H7 (cell line): ENCODE data around the gene TUBE1. TPM values are rescaled to one million over a fixed set of nuclear protein-coding genes. Genes with fewer than 3 reads are reported as not detected.

ENCODE experiments used
- DNase-seq: peaks from one replicate; pipeline ENCODE4 v3.0.0; 2012
- H3K27me3 ChIP-seq: 2 replicates; pipeline ENCODE4 v1.6.0; 2011; ENCODE audit warnings: mild to moderate bottlenecking, low read length; ENCODE audit not compliant: control insufficient read depth, insufficient read depth
- H3K36me3 ChIP-seq: replicated peaks from 2 replicates; pipeline ENCODE4 v1.5.1; 2011; ENCODE audit warnings: low read length; ENCODE audit not compliant: control insufficient read depth, insufficient read depth
- H3K4me3 ChIP-seq: 2 replicates; pipeline ENCODE4 v1.5.1; 2011; ENCODE audit warnings: low read depth, mild to moderate bottlenecking, control low read depth, low read length, moderate library complexity; ENCODE audit not compliant: insufficient read depth
- total RNA-seq: library from RNA; depleted of rRNA; stranded (reverse); fragments of >200 nt; shearing (Covaris generic); gene quantifications from 2 replicates; pipeline ENCODE4 v1.2.3, GENCODE V29; 2014

Gene TUBE1
- total RNA-seq, 1 experiment from 2014 or later: 24.3 TPM

DNA sequence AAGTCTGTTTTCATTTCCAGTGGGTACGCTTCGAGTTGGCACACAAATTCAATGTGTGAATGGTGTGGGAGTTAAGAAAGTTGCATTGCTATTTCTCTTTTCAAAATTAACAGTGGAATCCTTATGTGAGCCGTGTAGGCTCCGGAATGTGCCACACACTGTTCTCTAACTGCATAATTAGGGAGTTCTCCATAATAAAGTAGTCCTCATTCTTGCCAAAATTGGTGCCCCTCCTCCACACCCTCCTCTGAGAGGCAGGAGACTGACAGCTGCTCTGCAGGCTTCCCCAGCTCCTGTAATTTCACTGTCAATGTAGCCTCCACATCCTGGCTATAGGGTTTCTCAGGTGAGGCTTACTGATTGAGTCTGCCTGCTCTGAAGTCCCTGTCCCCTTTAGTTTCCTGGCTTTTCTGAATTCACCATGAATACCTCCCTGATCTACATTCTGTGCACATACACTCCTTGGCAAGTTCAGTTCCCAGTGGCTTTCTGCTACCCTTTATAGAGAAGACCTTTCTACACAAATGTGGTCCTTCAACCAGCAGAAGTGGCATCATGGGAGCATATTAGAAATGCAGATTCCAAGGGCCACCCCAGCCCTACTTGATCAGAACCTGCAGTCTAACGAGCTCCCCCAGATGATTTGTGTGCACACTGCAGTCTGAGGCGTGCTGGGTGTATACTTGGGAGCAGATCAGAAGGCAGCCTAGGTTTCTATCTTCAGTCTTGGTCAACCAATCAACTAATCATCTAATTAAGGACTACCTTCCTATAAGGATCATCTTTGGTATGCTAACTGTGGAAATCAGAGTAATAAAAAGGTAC is 53.3 kb downstream of the TUBE1 start:
- DNase-seq: no peak
- Histone ChIP-seq H3K27me3 (no peaks in the 10 kb centered on the region), H3K4me3 (no peak overlapping the region), H3K36me3 (no peaks in the 10 kb centered on the region)

DNA sequence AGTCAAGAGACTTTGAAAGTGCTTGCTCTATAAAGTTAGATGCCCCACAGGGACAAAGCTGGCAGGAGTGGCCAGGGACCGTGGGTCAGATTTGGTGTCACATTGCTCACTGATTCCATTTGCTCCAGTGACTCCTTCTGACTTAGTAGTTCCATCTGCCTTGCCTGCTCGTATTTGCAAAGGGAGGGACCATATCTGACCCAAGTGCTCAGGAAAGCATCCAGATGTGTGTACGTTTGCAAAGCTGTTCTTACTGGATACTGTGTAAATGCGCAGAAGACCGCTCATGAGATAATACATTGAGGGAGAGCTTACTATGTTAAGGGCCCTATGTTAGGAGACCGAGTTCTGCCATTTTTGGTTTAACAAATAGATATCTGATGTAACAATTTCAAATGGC is 54.6 kb downstream of the TUBE1 start:
- Histone ChIP-seq H3K4me3 (no peak overlapping the region), H3K27me3 (no peaks in the 10 kb centered on the region), H3K36me3 (no peaks in the 10 kb centered on the region)
- no peak for DNase-seq

GRCh38 chr6:112031960-112032359 is 55.3 kb downstream of the TUBE1 start:
- Histone ChIP-seq H3K27me3 (no peaks in the 10 kb centered on the region), H3K36me3 (no peaks in the 10 kb centered on the region), H3K4me3 (no peak overlapping the region)
- no peak for DNase-seq

- no peak for DNase-seq
- H3K4me3 ChIP-seq: no peak overlapping the region
- no peaks in the 10 kb centered on the region for H3K36me3 ChIP-seq
- no peaks in the 10 kb centered on the region for H3K27me3 ChIP-seq
Measured at GRCh38 chr6:112030961-112031660, 56.2 kb downstream of the TUBE1 start.

DNA sequence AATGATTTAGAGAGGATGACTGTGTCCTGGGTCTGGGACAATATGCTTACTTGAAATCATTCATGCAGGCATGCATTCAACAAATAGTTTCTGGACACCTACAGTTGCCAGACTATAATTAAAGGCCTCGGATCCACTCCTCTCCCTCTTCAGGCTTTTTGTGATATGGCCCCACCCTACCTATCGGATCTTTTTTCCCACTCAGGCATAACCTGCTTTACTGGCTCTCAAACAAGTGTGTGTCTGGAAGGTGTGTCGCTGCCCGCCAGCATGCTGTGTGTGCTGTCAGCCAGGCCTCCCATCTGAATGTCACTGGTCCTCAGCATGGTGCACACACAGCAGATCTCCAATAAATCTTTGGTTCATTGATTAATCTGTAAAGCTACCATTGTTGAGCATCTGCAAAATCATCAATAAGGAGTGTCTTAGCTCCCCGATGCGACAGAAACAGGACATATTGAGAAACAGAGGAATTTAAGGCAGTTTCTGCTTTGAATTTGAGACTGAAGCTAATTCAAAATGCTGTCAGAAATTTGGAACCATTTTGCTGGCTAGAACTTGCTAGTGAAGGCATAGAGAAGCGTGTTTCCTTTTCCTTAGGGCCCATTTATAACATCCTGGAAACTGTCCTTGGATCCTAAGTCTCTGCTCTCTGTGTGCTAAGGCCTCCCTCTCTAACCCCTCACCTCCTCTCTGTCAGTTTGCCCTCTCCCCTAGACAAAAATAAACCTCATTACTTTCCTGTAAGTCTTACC is 56.9 kb downstream of the TUBE1 start:
- no peak overlapping the region for H3K4me3 ChIP-seq
- no peaks in the 10 kb centered on the region for H3K36me3 ChIP-seq
- no peak for DNase-seq
- no peaks in the 10 kb centered on the region for H3K27me3 ChIP-seq

- Histone ChIP-seq H3K27me3 (no peaks in the 10 kb centered on the region), H3K36me3 (no peaks in the 10 kb centered on the region), H3K4me3 (no peak overlapping the region)
- DNase-seq: peak; percentile 60
Measured at GRCh38 chr6:112029045-112029822, 58.0 kb downstream of the TUBE1 start.

GRCh38 chr6:112027942-112028674 is 59.2 kb downstream of the TUBE1 start:
- Histone ChIP-seq H3K4me3 (no peak overlapping the region), H3K36me3 (no peaks in the 10 kb centered on the region), H3K27me3 (no peaks in the 10 kb centered on the region)
- DNase-seq: no peak

GRCh38 chr6:112026933-112027332 is 60.3 kb downstream of the TUBE1 start:
- Histone ChIP-seq H3K36me3 (no peaks in the 10 kb centered on the region), H3K4me3 (no peak overlapping the region), H3K27me3 (no peaks in the 10 kb centered on the region)
- DNase-seq: no peak

DNA sequence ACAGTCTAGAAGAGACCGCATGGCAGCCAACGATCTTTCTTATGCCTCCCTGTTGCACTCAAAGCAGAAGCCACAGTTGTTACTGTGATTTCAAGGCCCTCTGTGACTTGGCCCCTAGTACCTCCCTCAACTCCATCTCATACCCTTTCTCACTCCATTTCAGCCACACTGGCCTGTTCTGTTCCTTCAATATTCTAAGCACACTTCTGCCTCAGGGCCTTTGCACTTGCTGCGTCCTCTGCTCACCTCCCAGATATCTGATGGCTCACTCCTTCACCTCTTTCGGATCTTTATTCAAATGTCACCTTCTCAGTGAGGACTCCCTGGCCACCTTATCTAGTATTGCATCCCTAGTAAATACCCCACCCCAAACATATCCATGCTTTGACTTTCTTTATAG is 62.8 kb downstream of the TUBE1 start:
- no peak for DNase-seq
- Histone ChIP-seq H3K4me3 (no peak overlapping the region), H3K36me3 (no peaks in the 10 kb centered on the region), H3K27me3 (no peaks in the 10 kb centered on the region)

DNA sequence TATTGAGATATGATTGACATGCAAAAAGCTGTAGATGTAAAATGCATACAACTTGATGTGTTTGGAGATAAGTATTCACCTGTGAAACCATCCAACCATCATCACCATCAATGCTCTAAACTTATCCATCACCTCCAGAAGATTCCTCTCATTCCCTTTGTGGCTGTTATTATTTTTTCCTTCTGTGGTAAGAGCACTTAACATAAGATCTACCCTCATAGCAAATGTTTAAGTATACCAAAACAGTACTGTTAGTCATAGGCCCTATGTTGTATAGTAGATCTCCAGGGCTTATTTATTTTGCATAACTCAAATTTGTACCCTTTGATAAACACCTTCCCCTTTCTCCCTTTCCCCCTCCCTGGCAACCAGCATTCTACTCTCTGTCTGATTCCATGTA is 64.5 kb downstream of the TUBE1 start:
- DNase-seq: no peak
- Histone ChIP-seq H3K27me3 (no peaks in the 10 kb centered on the region), H3K4me3 (no peak overlapping the region), H3K36me3 (no peaks in the 10 kb centered on the region)

DNA sequence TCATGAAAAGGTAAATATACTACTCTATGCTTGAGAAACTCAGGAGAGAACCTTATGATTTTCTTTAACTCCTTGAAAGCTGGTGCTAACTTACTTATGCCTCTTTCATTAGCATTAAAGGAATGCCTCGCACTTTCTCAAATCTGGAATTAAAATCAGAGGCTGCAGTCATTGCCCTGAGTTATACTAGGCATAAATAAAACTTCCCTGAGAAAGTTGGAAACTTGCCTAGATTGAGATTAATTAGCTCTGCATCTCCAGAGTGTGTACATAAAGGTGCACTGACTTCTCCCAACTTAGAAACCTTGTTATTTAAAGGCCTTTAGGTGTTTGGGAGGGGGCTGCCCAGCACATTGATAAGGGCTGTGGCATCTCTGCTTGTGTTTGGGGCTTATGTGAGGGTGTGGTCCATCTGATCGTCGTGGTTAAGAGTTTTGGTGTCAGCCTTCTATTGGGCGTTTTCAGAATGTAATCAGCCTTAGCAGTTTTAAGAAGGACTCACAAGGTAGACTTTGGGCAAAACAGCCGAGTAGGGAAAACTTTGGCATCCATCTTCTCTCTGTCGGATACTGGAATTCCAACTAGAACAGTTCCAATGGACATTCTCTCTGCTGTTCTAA is 65.5 kb downstream of the TUBE1 start:
- Histone ChIP-seq H3K4me3 (no peak overlapping the region), H3K27me3 (no peaks in the 10 kb centered on the region), H3K36me3 (no peaks in the 10 kb centered on the region)
- no peak for DNase-seq
